ENCODE results near the gene CAND2.

DNA sequence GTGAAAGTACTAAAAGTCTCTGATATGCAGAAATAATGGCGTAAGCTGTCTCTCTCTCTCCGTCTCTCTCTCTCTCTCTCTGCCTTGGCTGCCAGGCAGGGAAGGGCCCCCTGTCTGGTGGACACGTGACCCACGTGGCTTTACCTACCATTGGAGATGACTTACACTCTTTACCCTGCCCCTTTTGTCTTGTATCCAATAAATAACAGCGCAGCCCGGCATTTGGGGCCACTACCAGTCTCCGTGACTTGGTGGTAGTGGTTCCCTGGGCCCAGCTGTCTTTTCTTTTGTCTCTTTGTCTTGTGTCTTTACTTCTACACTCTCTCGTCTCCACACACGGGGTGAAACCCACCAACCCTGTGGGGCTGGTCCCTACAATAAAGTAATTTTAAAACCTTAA, 25.2 kb upstream of the CAND2 start:
- TF ChIP-seq, protein P1, sequence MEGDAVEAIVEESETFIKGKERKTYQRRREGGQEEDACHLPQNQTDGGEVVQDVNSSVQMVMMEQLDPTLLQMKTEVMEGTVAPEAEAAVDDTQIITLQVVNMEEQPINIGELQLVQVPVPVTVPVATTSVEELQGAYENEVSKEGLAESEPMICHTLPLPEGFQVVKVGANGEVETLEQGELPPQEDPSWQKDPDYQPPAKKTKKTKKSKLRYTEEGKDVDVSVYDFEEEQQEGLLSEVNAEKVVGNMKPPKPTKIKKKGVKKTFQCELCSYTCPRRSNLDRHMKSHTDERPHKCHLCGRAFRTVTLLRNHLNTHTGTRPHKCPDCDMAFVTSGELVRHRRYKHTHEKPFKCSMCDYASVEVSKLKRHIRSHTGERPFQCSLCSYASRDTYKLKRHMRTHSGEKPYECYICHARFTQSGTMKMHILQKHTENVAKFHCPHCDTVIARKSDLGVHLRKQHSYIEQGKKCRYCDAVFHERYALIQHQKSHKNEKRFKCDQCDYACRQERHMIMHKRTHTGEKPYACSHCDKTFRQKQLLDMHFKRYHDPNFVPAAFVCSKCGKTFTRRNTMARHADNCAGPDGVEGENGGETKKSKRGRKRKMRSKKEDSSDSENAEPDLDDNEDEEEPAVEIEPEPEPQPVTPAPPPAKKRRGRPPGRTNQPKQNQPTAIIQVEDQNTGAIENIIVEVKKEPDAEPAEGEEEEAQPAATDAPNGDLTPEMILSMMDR (IDR thresholded peaks at IDR 0.05): no peak
- no peak for TF ChIP-seq POLR2A (IDR thresholded peaks at IDR 0.05)

Data from tibial nerve (tissue), 3 donors.